Jurkat, Clone E6-1 (cell line): ENCODE results near the gene ACAP2.

Source experiments
- DNase-seq: peaks from one replicate; pipeline ENCODE4 v3.0.0-alpha.2; 2011; ENCODE audit warnings: low read depth, low spot score
- H3K4me3 ChIP-seq: 2 replicates; pipeline ENCODE4 v1.5.1; 2011; ENCODE audit warnings: mild to moderate bottlenecking, low read length, control low read depth, moderate library complexity

Gene ACAP2

DNA sequence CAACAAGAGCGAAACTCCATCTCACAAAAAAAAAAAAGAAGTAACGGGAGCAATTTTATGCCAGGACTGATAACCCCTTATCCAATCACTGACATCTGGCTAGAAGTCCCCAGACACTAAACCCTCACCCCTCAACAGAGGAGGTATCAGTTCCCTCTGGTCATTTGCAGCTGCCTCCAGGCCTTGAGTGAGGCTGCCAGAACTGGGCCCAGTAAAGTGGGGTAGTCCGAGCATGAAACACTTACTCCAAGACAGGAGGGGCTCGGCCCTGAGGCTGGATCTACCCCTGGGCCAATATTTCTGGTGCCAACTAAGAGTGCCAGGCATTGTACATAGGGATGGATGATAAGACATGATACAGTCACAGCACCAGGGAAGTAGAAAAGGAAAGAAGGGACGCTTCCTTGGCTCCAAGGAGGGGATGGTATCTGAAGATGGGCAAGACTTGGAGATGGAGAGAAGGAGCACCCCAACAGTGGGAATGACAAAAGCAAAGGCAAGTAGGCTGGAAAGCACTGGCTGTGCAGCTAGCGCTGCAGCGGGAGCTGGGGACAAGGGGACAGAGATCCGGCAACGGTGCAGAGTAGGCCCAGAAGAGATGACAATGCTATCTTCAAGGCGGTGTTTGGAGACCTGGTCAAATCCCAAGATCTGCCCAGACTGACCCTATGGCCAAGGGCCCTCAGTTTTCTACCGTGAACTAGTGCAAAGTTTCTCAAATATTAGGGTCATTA lies 174.1 kb downstream of the ACAP2 start:
- no peak for DNase-seq
- no peak overlapping the region for H3K4me3 ChIP-seq

DNA sequence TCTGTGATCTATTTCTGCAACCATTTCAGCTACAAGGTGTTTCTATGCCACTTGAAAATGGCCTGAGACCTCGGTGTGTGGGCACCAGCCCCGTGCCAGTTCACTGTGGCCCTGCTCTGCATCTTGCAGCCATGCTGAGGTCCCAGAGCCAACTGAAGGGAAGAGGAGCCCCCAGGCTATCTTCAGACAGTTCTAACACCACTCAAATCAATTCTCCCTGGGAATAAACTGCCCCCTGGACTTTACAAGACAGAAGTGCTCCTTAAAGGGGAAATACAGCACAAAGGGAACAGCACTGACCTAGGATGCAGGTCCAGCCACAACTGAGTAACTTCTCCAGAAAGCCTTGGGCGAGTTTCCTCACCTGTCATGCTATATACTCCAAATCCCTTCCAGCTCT lies 175.7 kb downstream of the ACAP2 start:
- H3K4me3 ChIP-seq, result no peak overlapping the region
- no peak for DNase-seq

DNA sequence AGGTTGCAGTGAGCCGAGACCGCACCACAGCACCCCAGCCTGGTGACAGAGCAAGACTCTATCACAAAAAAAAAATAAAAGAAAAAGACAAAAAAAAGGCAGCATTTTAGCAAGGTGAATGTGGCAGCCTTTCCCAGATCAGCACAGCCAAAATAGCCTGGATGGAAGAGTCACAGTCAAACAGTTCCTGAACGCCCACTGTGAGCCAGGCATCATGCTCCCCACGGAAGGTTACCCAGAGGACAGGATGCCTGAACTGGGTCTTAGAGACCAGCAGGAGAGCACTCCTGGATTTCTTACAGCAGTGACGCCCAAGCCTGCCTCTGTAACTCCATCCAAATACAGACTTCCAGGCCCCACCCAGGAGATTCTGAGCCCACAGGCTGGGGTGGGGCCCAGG lies 176.4 kb downstream of the ACAP2 start:
- H3K4me3 ChIP-seq, result no peak overlapping the region
- no peak for DNase-seq

DNA sequence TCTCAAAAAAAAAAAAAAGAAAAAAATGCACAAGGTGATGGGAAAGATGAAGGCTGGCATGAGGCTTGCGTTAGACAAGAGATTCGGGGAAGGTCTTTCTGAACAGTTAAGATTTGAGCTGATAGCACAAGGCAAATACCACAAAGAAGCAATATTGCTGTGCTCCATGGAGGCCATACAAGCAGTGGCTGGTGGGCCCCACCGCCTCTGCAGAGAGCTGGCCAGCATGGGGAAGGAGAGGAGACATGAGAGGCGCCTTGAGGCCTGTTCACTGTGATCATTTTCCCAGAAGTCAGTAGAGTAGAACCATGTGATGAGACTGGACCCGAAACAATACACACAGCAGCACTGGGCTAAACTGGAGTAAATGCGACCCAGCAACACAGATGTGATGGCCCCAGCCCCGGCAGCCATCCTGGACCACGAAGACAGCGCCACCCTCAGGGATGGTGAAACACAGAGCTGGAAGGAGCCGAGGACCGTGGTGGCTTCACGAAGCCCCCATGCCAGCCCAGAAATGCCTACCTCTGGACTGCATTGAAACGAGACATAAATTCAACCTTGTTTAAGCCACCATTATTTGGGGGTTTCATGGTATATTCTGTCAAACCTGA lies 177.3 kb downstream of the ACAP2 start:
- DNase-seq, result no peak
- H3K4me3 ChIP-seq, result no peak overlapping the region

DNA sequence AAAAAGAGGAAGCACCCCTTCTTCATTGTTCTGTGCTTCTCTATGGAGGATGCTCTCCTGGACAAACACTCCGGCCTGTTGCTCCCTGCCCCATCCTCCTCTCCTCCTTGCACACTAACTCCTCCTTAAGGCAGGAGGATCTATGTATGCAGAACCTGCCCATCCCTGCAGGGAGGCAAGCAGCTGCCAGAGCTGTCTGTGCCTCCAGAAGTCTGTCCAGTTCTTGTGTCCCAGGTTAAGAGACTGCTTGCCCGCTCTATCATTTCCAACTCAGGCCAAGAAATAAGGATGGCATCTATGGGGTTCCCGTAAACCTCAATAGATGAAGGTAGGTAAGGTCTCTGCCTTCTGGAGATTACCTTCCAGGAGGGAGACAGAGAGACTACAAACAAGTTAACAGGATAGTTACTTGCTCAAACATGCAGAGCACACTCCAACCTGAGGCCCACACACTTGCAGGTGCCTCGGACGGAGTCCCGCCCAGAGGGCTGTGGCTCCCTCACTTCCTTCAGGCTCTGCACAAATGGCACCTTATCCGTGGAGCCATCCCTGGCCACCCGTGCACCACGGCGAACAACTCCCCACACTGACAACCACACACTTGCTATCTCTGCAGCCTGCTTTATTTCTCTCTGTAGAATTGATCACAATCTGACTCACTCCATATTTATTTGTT lies 178.8 kb downstream of the ACAP2 start:
- no peak overlapping the region for H3K4me3 ChIP-seq

DNA sequence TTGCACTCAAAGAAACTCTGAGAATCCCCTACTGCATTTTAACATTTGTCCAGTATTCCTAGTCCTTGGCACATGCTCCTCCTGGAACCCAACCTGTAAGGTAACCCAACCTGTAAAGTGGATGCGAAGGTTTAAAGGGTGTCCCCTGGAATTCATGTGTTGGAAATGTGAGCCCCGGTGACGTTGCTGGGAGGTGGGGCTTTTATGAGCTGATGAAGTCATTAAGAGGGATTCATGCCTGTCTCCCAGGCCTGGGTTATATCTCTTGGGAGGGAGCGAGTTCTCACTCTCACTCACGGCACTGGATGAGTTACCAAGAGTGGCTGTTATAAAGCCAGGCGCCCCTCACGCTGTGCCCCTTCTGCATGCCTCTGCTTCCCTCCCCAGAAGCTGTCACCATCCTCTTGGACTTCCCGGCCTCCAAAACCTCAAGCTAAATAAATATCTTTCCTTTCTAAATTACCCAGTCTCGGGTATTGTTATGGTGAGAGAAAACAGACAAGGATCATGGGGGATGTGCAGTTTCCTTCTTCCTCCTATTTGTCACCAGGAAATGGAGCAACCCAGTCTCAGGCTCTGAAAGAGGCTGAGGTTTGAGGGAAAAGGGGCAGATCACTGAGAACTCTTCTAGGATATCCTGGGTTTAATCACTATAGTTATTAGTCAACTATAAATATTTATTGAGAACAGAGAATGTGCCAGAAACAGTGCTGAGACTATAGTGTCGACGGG lies 179.5 kb downstream of the ACAP2 start:
- no peak for DNase-seq
- H3K4me3 ChIP-seq, result no peak overlapping the region

More for the DNA sequence above, 178.8 kb downstream of the ACAP2 start:
- no peak for DNase-seq

DNA sequence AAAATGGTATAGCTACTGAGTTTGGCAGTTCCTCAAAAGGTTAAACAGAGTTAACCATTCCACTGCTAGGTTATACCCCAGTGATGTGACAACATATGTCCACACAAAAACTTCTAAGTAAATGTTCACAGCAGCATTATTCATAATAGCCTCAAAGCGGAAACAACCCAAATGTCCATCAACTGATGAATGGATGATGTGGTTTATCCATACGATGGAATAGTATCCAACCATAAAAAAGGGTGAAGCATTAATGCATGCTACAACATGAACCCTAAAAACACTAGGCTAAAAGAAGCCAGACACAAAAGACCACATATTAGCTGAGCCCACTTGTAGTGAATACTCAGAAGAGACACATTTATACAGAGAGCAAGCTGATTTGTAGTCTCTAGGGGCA lies 180.9 kb downstream of the ACAP2 start:
- no peak overlapping the region for H3K4me3 ChIP-seq
- no peak for DNase-seq

DNA sequence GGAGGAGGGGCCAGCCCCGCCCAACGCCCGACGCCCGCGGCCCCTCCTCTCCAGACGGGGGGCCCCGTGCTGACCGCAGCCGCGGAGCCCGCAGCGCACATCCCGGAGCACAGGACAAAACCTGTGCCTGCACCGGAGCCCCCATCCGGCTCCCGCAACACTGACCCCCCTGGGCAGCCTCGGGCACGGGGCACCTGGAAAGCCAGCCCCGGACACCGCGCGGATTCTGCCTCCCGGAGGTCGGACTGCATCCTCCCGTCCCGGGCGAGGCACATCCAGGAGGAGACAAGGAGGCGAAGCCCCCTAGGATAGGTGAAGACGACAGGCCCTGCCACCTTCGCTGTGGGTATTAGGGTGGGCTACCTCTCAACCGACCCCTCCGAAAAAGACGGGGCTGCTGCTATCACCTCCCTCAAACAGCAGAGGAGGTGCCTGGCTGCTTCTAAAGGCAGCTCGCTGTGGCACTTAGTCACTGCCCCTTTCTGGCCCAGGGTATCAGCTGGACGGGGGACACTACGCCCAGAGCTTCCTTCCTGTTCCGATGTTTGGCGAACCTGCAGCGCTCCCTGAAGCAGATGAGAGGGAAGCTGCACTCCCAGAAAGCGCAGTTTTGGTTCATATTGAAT lies 182.4 kb downstream of the ACAP2 start:
- no peak for DNase-seq
- H3K4me3 ChIP-seq, result peak overlapping the region; percentile 60

DNA sequence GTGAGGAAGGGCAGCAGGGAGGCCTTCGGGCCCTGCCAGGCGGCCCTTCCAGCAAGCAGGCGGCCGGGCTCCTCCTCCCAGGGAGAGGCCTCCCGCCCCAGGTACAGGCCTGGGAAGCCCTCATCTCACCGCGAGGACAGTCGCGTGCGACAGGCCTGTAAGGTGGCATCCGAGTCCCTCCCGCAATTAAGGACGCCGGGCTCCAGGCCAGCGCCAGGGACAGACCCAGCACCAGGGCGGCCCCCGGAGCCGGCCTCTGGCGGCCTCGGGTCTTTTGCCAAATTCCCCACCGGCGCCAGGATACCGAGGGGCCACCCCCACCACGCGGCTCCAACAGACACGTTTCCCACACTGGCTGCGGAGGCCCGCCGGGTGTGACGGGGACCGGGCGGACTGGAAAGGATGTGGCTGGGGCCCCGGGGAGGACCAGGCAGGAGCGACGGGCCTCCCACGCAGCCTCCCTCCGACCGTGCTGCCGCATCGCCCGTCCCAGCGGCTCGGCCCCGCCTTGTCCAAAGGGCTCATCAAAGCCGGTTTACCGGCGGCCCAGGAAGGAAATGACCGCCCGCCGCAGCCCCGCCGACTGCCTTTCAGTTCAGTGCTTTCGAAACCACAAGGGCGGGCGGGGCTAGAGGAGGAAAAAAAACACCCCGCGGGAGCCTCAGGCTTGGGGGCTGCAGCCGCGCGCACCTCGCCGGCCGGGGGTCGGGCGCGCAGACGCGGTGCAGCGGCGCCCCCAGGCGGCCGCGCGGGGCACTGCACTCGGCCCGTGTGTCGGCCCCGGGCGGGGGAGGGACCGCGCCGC lies 183.1 kb downstream of the ACAP2 start:
- H3K4me3 ChIP-seq, result peak overlapping the region; percentile 60
- DNase-seq, result peak; percentile 65

DNA sequence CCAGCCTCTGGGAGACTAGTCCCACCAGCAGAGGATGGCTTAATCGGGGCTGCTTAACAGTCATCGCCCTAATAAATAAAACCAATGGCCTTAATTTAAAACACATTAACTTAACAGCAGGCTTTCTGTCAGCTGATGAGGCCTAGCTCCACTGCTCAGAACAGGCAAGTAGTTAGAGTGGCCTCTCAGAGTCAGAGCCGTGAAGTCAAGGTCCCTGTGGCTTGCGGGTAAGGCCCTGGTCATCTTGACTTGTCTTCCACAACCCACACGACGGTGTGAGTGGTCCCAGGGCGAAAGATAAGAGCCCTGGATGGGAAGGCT lies 183.7 kb downstream of the ACAP2 start:
- H3K4me3 ChIP-seq, result no peak overlapping the region; the same call in 1 of the 2 replicates

DNA sequence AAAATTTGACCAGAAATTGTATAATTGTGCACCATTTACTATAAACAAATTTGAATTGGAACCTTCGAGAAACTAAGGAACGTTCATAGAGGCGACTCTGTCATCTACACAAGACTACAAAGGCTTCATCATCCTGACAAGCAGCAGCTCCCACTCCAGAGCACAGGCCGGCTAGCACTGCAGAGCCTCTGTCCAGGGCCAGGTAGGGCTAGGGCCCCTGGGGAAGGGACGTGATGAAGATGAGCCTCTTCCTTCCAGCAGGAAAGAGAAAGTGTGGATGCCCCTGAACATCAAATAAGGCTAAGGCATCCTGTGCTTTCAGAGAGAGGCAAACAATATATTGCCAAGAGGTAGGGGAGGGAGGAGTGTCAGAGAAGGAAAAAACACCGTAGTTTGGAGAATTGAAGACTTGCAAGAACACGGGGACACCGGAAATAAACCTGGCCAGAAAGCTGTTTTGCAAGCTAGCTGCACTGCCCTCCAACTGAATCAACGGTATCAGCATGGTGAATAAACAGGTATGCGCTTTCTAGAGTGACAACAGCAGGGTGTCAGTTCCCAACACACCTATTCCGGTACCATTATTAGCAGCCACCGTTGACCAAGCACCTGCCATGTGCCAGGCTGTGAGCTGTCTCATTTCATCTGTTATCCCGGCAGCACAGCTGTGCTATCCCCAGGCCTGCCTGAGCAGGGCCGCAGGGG lies 184.2 kb downstream of the ACAP2 start:
- no peak for DNase-seq
- no peak overlapping the region for H3K4me3 ChIP-seq

More for the DNA sequence above, 183.7 kb downstream of the ACAP2 start:
- no peak for DNase-seq

DNA sequence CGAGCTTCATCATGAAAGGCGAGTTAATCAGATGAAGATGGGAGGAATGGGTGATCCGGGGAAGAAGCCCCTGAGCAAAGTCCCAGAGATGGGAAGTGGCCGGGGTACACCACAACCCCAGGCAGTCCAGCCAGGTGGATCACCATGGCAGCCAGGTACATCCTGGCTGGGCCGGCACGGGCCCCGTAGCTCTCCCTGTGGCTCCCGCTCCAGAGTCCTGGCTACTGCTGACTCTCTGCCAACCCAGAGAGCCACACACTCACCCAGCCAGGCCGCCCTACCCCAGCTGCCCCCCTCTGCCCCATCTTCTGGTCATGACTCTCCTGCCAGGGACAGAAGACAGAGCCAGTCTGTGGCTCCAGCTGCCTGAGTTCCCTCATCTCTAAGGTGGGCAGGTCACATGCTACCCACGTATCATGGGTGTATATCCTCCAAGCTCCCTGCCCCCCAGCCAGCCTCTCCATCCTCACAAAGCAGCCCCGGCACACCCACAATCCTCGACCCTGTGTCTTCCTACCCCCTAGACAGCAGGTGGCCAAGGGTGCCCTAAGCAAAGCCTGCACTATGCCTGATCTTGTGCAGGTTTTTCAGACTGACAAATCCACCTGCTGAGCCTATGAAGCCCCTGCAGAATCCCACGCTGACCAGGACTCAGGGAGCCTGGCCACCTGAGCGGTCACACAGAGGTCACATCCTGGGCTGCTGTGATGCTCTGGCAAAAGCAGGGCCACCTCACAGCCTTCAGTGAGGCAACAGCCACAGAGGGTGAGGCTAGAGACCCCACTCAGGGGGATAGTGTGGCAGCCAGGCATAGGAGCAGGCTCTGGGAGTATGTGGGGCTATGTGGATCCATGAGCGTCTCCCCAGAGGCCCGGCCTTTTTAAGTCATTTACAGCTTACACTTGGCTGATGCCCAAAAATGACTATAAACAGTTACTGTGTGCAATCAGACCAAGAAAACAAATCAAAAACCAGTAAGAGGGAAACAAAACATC lies 185.1 kb downstream of the ACAP2 start:
- no peak overlapping the region for H3K4me3 ChIP-seq
- DNase-seq, result no peak

DNA sequence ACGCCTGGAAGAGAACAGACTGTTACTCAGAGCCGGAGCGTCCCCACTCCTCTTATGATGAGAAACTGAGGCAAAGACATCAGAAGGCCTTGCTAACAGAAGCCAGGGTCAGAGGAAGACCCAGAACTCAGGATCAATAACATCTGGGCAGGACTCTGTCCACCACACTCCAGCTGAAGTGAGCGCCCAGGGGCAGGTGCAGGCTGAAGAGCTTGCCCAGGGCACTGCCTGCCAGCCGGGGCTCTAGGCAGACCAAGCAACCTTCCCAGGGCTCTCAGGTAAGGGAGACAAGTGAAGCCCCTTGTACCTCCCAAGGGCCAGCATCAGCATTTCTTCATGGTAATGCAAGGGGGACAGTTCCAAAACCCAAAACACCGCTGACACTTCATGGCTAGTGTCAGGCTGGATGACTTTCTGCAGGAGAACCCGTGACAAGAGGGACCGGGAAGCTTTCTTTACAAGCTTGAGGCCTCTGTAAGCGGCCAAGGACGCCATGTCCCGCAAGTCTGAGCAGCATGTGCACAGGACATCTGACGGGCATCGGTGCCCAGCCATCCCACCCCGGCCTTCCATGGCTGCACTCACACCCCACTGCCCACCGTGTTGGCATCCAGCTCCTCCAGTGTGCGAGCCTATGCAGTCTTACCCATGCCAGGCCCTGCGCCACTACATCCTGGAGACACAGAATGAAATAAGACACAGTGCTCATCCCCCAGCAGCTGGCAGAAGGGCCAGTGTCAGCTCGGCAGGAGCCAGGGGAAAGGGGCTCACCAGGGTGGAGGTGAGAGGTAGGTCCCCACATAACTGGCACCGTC lies 186.0 kb downstream of the ACAP2 start:
- H3K4me3 ChIP-seq, result no peak overlapping the region
- no peak for DNase-seq

DNA sequence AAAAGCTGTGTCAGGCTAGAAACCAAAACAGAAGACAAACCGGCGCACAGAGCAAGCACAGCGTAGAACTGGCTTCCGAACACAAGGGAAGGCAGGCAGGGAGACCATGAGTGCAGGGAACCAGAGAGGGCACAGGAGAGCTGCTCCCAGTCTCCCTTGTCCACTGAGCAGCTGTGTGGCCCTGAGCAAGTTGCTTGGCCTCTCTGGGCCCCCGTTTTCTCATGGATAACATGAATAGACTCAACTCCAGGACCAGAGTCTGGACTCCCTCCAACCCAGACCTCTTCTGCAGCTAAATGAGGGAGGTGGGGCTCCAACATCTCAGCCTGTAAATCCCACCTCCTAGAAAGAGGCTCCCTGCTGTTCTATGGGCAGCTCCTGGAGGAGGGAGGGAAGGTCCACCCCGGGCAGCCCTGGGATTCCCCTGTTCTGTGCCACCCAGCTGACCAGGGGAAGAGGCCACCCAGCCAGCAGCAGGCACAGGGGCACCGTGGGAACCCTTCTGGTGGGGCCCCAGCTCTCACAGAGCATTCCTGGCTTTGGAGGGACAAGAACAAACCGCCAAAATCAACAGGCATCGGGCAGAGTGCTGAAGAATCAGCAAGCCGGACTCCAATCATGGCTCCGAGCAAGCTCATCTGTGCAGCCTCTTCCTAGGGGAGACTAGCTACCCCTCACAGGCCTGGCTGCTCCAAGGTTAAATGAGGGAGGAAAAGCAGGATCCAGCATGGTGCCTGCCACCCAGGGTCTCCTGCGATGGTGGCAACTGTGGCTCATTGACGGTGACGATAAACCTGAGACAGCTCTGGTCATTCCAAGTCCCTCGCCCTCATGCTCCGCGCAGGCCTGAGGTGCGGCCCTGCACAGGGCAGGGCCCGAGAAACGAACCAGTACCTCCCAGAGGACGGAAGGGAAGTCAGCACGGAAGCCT lies 187.0 kb downstream of the ACAP2 start:
- no peak for DNase-seq
- no peak overlapping the region for H3K4me3 ChIP-seq

DNA sequence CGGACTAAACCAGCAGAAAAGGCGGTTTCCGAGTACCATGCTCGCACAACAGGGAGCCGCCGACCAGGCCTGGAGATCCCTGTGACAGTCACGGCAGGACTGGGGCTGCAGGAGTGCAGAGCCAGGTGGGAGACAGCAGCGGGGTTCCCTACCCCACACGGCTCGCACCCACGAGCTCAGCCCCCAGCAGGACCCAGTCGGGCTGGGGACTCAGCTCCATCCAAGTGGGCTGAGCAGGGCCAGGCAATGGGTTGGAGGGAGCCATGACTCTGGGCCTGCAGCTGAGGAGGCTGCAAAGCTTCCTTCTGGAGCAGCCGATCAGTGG lies 187.7 kb downstream of the ACAP2 start:
- no peak for DNase-seq
- no peak overlapping the region for H3K4me3 ChIP-seq
